Occipital lobe (tissue), 2 donors: ENCODE measurements around the gene MORN1. TPM values are rescaled to one million over a fixed set of nuclear protein-coding genes. Genes with fewer than 3 reads are reported as not detected.
A peak's percentile ranks its signal among the peaks of the same experiment; 100 is the strongest.

ENCODE experiments used
- DNase-seq: peaks from one replicate; lab custom pipeline; 2025; lab: John Stamatoyannopoulos, UW
- total RNA-seq: library from RNA; depleted of rRNA; stranded (reverse); fragments of >200 nt; gene quantifications from one replicate; pipeline ENCODE4 v1.2.3, GENCODE V29; 2014

MORN1 gene
- total RNA-seq, 1 donor from 2014 or later, result 13.1 TPM

- no peak for DNase-seq
These were observed 3.1 kb downstream of the MORN1 start for GRCh38 chr1:2388004-2388913.

- DNase-seq, result no peak
These were observed 4.4 kb downstream of the MORN1 start for GRCh38 chr1:2386636-2387611.

- no peak for DNase-seq
These were observed 5.6 kb downstream of the MORN1 start for GRCh38 chr1:2385606-2386280.

GRCh38 chr1:2384941-2385481, 6.3 kb downstream of the MORN1 start:
- DNase-seq, result peak; percentile 68

- DNase-seq, result no peak
These were observed 7.1 kb downstream of the MORN1 start for GRCh38 chr1:2384130-2384860.

GRCh38 chr1:2383576-2383975, 7.8 kb downstream of the MORN1 start:
- no peak for DNase-seq

GRCh38 chr1:2382621-2383361, 8.6 kb downstream of the MORN1 start:
- DNase-seq, result no peak

GRCh38 chr1:2381741-2382620, 9.4 kb downstream of the MORN1 start:
- peak; percentile 38 for DNase-seq

- no peak for DNase-seq
These were observed 10.3 kb downstream of the MORN1 start for GRCh38 chr1:2380816-2381591.

GRCh38 chr1:2379733-2380404, 11.5 kb downstream of the MORN1 start:
- DNase-seq, result no peak

- DNase-seq, result no peak
These were observed 12.2 kb downstream of the MORN1 start for GRCh38 chr1:2378956-2379732.

- DNase-seq, result no peak
These were observed 12.9 kb downstream of the MORN1 start for GRCh38 chr1:2378441-2378851.

- no peak for DNase-seq
These were observed 13.5 kb downstream of the MORN1 start for GRCh38 chr1:2377751-2378440.

- no peak for DNase-seq
These were observed 14.3 kb downstream of the MORN1 start for GRCh38 chr1:2376931-2377672.

GRCh38 chr1:2376261-2376741, 15.1 kb downstream of the MORN1 start:
- DNase-seq, result no peak
